ENCODE data around the gene SEMA5A.

DNA sequence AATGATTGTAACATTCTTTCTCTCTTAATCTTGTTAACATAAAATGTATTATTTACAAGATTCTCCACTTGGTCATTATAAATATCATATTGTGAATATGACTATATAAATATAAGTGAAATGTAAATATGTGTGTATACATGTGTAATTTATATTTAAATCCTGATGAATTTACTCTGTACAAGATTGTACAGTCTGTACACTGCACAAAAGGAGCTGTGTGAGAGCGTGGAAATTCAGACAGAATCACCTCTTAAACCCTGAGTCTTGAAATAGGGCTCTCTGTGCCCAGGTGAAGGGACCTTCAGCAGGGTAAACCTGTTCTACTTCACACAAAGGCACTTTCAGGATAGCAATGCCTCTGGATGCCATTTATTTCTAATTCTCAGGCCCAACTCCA, 456.0 kb downstream of the SEMA5A start:
- TF ChIP-seq, protein P1, sequence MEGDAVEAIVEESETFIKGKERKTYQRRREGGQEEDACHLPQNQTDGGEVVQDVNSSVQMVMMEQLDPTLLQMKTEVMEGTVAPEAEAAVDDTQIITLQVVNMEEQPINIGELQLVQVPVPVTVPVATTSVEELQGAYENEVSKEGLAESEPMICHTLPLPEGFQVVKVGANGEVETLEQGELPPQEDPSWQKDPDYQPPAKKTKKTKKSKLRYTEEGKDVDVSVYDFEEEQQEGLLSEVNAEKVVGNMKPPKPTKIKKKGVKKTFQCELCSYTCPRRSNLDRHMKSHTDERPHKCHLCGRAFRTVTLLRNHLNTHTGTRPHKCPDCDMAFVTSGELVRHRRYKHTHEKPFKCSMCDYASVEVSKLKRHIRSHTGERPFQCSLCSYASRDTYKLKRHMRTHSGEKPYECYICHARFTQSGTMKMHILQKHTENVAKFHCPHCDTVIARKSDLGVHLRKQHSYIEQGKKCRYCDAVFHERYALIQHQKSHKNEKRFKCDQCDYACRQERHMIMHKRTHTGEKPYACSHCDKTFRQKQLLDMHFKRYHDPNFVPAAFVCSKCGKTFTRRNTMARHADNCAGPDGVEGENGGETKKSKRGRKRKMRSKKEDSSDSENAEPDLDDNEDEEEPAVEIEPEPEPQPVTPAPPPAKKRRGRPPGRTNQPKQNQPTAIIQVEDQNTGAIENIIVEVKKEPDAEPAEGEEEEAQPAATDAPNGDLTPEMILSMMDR (IDR thresholded peaks at IDR 0.05; ENCODE audit: poor library complexity, severe bottlenecking), result no peak
- no peak for TF ChIP-seq RAD21 (conservative IDR thresholded peaks at IDR 0.05)
